DMS79 (cell line): ENCODE data around the gene TMPRSS9.

Experiments
- DNase-seq: peaks from one replicate; lab custom pipeline; 2025; lab: John Stamatoyannopoulos, UW

TMPRSS9 gene

GRCh38 chr19:2421581-2422306 is 61.7 kb downstream of the TMPRSS9 start:
- DNase-seq: no peak

- DNase-seq: no peak
Measured at GRCh38 chr19:2423071-2423914, 63.2 kb downstream of the TMPRSS9 start.

- no peak for DNase-seq
Measured at GRCh38 chr19:2423915-2424685, 64.0 kb downstream of the TMPRSS9 start.

GRCh38 chr19:2424686-2425621 is 64.9 kb downstream of the TMPRSS9 start:
- no peak for DNase-seq

DNA sequence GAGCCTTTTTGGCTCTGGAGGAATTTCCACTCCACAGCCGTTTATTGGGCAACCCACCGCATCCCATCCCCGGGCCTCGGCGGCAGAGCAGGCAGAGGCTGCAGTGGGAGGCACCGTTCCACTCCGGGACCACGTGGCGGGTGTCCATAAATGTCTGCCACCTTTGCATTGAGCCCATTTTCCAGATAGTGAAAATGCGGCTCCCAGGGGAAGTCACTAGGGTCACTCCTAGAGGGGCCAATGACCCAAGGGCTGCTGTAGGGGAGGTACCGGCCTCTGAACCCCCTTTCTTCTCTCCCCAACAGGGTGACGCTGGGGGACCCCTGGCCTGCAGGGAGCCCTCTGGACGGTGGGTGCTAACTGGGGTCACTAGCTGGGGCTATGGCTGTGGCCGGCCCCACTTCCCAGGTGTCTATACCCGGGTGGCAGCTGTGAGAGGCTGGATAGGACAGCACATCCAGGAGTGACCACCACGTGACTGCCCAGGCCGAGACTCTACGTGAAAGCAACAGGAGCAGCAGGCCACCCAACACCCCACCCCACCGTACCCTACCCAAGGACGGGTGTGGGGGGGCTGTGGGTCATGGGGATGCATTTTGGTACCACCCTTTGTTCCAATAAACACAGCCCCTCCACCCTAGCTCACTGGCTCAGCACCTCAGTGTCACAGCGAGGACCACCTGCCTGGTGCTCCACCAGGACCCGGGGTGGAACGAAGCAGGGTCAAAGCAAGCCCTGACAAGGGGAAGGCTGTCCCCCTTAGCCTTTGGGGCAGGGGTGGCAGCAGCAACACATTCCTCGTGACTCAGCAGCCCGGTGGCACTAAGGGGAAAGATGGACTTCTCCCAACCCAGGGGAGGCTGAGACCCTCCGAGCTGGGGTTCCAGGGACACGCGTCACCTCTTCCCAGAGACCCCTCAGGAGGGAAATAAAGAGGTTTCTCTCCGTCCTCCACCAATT is 65.8 kb downstream of the TMPRSS9 start:
- no peak for DNase-seq

DNA sequence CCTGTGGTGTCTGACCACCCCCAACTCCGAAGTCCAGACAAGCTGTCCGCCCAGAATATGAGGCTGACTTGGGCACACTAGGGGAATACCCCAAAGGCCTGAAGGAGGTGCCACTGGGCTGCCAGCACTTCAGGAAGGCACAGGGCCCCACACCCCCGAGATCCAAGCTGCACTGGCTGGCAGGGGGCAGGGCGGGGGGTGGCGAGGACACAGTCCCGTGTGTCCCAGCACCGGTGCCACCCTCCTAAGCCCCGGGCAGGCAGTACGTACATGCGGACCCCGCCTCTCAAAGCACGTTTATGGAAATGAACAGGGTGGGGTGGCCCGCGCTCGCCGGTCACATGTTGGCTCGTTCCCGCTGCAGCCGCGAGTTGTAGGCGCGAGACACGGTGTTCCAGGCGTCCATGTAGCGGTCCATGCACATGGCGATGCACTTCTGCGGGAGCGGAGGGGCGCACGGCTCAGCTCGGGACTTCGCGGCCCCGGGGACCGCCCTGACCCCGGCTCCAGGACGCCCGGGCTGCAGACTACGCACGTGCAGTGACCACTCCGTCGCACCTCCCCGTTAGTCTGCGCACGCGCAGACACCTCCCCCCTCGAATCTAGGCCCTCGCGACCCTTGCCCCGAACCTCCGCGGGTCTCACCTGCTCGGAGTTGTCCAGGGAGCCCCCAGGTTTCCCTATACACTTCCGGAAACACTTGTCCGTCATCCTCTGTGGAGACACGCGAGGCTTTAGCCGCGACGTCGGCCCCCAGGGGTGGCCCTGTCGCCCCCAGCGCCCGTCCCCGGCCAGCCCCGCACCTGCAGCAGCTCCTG is 66.8 kb downstream of the TMPRSS9 start:
- DNase-seq: no peak

GRCh38 chr19:2427429-2428320 is 67.6 kb downstream of the TMPRSS9 start, which contains the start of gene TIMM13:
TSS of gene TIMM13 (minus strand) at chr19:2427586. CDS start at chr19:2427533, 53 bp downstream.
- peak; percentile 85 for DNase-seq

DNA sequence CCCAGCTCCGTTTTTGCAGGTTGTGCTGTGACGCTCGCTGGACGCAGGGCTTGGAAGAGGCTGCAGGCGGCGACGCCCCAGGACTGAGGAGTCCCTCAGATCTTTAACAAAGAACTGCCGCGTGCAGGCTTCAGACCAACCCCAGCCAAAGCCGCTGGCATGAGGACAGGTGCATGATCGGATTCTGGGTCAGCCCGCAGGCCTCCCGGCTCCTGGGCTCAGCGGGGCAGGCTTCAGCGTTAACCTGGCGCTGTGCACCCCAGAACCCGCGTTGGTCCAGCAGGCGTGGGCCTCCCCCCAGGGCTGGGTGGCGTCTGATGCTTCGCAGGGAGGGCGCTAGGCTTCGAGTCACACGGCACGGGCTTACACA is 68.2 kb downstream of the TMPRSS9 start:
- no peak for DNase-seq

- DNase-seq: no peak
Measured at GRCh38 chr19:2428756-2429711, 69.0 kb downstream of the TMPRSS9 start.

DNA sequence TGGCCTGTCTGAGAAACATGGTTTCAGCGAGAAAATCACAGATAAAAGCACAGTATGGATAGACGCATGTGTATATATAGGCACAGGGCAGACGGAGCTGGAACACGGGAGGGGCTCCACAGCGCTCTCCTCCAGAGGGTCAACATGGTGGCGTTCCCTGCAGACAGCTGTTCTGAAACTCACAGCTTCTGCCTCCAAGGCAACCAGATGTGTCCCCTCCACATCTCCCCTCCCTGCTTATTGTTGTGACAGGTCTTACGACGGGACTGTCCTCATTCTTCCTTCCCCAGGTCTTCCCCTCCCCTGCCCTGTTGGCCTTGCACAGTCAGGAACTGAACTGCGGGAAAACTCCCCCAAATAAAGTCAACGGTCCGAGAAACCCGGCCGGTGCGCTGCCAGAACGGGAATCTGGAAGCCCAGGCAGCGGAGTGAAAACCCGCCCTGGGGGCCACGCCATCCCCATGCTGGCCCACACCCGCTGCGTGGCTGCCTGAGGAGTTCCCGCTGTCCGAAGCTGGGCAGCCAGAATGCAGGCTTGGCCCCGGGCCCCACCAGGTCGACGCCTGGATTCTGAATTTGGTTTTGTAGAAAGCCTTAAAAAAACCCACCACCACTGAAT is 70.0 kb downstream of the TMPRSS9 start:
- DNase-seq: no peak

- no peak for DNase-seq
Measured at GRCh38 chr19:2431318-2432055, 71.4 kb downstream of the TMPRSS9 start.

GRCh38 chr19:2432131-2432848 is 72.2 kb downstream of the TMPRSS9 start:
- DNase-seq: no peak

GRCh38 chr19:2433854-2434253 is 73.8 kb downstream of the TMPRSS9 start:
- no peak for DNase-seq

DNA sequence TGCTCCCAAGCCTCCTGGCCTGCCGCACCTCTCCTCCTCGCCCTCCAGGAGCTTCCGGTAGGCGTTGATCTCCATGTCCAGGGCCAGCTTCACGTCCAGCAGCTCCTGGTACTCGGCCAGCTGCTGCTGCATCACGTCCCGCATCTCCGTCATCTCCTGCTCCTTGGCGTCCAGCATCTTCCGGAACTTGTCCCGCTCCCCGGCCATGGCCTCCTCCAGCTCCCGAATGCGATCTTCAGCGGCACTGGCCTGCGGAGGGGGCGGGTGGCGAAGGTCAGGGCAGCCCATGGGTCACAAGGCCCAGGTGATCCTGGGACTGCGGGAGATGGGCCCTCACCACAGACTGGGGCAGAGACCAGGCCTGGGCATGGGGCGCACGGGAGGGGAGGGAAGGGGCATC is 74.2 kb downstream of the TMPRSS9 start:
- no peak for DNase-seq

- no peak for DNase-seq
Measured at GRCh38 chr19:2434721-2435265, 74.7 kb downstream of the TMPRSS9 start.
